NT2/D1 (cell line): ENCODE measurements around the gene OR10J1.

Experiments
- SUZ12 ChIP-seq: IDR thresholded peaks from 2 replicates; pipeline ENCODE4 v1.6.1; 2011; ENCODE audit not compliant: insufficient read length, insufficient read depth; ENCODE audit errors: extremely low read depth
- YY1 ChIP-seq: IDR thresholded peaks from 2 replicates; pipeline ENCODE4 v1.6.1; 2011; ENCODE audit not compliant: insufficient read length, insufficient read depth
- ZNF274 ChIP-seq: IDR thresholded peaks from 2 replicates; pipeline ENCODE4 v1.6.1; 2011; ENCODE audit warnings: mild to moderate bottlenecking, low read depth, low read length

DNA sequence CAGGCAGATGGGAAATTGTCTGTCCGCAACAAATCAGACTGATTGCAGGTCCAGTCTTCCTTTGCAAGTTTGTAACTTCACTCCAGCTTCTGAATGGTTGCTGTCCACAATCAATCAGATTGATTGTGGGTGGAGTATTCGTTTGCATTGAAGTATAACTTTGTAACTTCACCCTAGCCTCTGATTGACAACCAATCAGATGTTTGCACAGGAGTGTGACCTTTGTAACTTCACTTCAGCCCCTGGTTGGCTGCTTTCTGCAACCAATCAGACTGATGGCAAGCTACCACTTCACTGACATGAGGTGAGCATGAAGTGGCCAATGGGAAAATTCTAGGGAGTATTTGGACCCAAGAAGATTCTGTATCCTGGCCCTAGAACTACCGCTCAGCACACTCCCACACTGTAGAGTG is 25.7 kb downstream of the OR10J1 start:
- TF ChIP-seq ZNF274 (no peak), YY1 (no peak), SUZ12 (no peak)
